HG03558 (cell line): ENCODE data around the gene P2RX3.
"Not testable (repeated sequence)": the region's sequence is repeated elsewhere in the genome, so short reads cannot be mapped to it uniquely, and the experiment has no call there.

Experiments used
- ATAC-seq: cut with Tn5 transposase; IDR thresholded peaks from one replicate; pipeline ENCODE4 v1.9.1; 2021; ENCODE audit warnings: moderate number of reproducible peaks; ENCODE audit not compliant: unreplicated experiment; ENCODE audit errors: extremely low read depth

Gene P2RX3

GRCh38 chr11:57347336-57347735, 9.2 kb downstream of the P2RX3 start:
- ATAC-seq: no peak

- ATAC-seq: no peak
Observed at GRCh38 chr11:57348052-57348451, 9.9 kb downstream of the P2RX3 start.

GRCh38 chr11:57348636-57349313, 10.6 kb downstream of the P2RX3 start:
- ATAC-seq: no peak

GRCh38 chr11:57349491-57350274, 11.5 kb downstream of the P2RX3 start:
- no peak for ATAC-seq

- no peak for ATAC-seq
Observed at GRCh38 chr11:57353036-57353435, 14.9 kb downstream of the P2RX3 start.

- no peak for ATAC-seq
Observed at GRCh38 chr11:57353446-57353845, 15.3 kb downstream of the P2RX3 start.

- no peak for ATAC-seq
Observed at GRCh38 chr11:57353852-57354251, 15.7 kb downstream of the P2RX3 start.

- ATAC-seq: no peak
Observed at GRCh38 chr11:57354699-57355098, 16.5 kb downstream of the P2RX3 start.

- ATAC-seq: no peak
Observed at GRCh38 chr11:57356268-57356667, 18.1 kb downstream of the P2RX3 start.

GRCh38 chr11:57357310-57357709, 19.2 kb downstream of the P2RX3 start:
- no peak for ATAC-seq

GRCh38 chr11:57357856-57358255, 19.7 kb downstream of the P2RX3 start:
- no peak for ATAC-seq

- ATAC-seq: no peak
Observed at GRCh38 chr11:57358543-57358961, 20.4 kb downstream of the P2RX3 start.

GRCh38 chr11:57358991-57359390, 20.8 kb downstream of the P2RX3 start:
- ATAC-seq: no peak

- no peak for ATAC-seq
Observed at GRCh38 chr11:57359396-57359795, 21.2 kb downstream of the P2RX3 start.

- no peak for ATAC-seq
Observed at GRCh38 chr11:57359896-57360690, 21.9 kb downstream of the P2RX3 start.

- ATAC-seq: no peak
Observed at GRCh38 chr11:57360991-57361390, 22.8 kb downstream of the P2RX3 start.

GRCh38 chr11:57361420-57361819, 23.3 kb downstream of the P2RX3 start:
- not testable (repeated sequence) for ATAC-seq

- ATAC-seq: no peak
Observed at GRCh38 chr11:57361926-57362325, 23.8 kb downstream of the P2RX3 start.

- no peak for ATAC-seq
Observed at GRCh38 chr11:57363131-57364080, 25.3 kb downstream of the P2RX3 start.
